GM19328 (cell line): ENCODE results near the gene CILP.
"Not testable (repeated sequence)": the region's sequence is repeated elsewhere in the genome, so short reads cannot be mapped to it uniquely, and the experiment has no call there.

Source experiments
- ATAC-seq: cut with Tn5 transposase; IDR thresholded peaks from one replicate; pipeline ENCODE4 v1.9.1; 2021; ENCODE audit warnings: mild to moderate bottlenecking, moderate library complexity; ENCODE audit not compliant: unreplicated experiment

The CILP gene

GRCh38 chr15:65196637-65197336, 14.5 kb downstream of the CILP start:
- no peak for ATAC-seq

DNA sequence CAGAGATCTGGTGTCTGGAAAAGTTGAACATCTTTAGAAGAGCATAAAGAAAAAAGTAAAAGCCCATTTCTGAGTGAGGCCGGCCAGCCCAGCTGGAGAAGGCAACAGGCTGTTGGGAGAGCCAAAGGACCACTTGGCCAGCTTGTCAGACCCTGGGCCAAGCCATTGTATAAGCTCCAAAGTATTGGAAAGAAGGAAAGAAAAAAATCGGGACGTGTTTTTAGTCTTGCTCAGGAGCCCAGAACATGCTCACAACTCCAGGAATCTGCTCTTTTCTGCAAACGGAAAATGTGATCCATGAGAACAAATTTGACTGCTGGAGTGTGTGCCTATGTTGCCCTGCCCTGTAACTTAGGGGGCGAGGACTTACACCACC, 15.7 kb downstream of the CILP start:
- no peak for ATAC-seq

DNA sequence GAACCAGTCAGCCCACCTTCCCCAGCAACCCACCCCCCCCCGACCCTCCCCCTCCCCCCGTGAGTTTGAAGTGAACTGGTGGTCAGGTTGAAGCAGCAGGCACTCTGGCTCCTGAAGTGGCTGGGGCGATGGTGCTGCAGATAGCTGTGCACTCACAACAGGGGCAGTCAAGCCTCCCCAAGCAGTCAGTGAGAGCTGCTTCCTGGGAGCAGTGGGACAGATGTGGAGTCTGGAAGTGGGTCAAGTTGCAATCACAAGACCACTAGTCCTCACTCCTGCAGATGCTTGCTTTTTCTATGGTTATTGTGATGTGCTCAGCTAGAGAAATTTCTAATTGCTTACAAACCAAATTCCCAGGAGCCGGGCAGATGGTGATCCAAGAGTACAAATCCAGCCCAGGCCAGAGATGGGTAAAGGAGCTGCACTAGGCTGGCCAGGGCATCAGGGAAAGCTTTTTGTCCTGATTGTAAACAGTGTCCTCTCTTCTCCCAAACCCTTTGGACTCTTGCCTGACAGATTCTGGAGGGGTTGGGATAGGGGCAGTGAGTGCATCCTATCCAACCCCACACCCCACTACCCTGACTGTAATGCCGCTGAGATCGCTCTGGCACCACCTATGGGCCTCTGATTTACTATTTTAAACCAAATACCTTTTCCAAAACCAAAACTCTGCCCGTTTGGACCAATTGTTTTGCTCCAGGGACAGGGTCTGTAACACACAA, 16.3 kb downstream of the CILP start:
- ATAC-seq, result no peak

GRCh38 chr15:65192016-65192415, 19.3 kb downstream of the CILP start:
- no peak for ATAC-seq

DNA sequence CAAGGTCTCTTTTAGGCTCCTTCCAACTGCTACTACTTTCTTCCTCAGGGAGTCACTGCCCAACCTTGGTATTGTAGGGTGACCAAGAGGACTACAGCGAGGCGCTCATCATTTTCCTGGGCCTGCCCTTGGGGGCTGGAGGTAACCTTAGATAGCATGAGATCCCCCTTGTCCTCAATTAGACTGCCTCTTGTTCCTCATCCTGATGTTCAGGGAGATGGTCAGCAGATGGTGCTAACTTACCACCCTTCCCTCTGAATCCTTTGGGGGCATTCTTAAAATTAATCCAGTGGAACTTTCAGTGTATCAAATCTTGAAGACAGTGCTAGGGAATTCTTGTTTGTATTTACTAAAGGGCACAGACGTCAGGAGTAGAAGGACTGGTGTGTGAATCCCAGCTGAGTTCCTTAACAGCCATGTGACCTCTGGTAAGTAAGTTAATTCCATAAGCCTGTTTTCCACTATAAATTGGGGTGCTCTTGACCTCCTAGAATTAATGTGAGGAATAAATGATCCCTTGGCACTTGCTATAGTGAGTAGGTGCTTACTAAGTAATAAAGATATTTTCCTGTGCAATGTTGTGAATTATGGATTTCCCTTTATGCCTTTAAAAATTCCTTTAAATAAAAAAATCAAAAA, 22.1 kb downstream of the CILP start:
- no peak for ATAC-seq

GRCh38 chr15:65188472-65188871, 22.8 kb downstream of the CILP start:
- ATAC-seq, result not testable (repeated sequence)

GRCh38 chr15:65184868-65185717, 26.2 kb downstream of the CILP start, which contains the start of gene CLPX:
CLPX (minus strand) TSS chr15:65185342; CDS start chr15:65185153, 189 bp downstream.
- ATAC-seq, result peak; percentile 79

DNA sequence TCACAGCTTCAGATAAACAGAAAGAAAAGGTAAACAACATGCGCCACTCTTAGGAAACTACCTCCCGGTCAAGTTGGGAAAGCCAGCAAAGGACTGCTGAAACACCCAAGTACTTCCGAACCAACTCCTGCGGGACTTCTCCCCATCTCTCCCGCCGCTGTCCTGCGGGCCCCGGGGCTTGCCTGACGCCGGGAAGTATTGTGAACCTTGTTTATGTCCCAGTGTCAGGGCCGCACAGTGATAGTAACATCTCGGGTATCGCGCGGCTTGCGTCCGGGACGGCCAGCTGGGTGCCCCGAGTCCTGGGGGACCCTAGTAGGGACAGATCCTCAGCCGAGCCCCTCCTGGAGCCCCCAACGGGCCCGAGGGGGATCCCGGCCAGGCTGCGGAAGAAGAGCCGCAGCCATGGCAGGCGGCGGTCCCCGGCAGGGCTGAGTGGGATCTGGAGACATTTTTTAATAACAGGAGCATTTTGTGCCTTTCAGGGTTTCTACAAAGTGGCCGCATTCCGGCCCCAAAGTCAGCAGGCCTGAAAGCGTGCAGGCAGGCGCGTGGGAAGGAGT, 26.9 kb downstream of the CILP start:
- ATAC-seq, result peak; percentile 9

DNA sequence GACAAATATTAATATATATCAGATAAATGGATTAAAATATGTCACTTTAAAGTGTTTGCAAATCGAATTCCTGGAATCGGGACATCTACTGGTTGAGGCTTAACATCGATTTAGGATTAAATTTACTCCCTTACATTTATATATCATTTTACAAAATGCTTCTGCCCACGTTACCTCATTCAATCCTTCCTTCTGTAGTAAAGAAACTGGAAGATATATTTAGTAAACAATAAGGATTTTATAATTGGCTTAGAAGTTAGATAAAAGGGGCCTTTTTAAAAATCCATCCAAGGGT, 27.5 kb downstream of the CILP start:
- ATAC-seq, result no peak

GRCh38 chr15:65182538-65182937, 28.7 kb downstream of the CILP start:
- ATAC-seq, result no peak

DNA sequence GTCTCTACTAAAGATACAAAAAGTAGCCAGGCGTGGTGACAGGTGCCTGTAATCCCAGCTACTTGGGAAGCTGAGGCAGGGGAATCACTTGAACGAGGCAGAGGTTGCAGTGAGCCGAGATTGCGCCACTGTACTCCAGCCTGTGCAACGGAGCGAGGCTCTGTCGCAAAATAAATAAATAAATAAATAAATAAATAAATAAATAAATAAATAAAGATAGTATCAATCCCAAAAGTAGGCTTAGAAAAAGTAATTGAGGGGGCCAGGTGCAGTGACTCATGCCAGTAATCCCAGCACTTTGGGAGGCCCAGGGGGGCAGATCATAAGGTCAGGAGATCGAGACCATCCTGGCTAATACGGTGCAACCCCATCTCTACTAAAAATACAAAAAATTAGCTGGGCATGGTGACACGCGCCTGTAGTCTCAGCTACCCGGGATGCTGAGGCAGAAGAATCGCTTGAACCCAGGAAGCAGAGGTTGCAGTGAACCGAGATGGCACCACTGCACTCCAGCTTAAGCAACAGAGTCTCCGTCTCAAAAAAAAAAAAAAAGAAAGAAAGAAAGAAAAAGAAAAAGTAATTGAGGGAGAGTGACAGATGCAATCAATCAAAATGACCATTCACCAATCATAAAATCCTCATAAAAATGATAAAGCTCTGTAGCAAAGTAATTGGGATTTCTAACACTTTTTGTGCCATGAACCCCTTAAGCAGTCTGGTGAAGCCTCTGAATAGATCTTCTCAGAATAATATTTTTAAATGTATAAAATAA, 29.5 kb downstream of the CILP start:
- not testable (repeated sequence) for ATAC-seq

GRCh38 chr15:65180167-65180566, 31.1 kb downstream of the CILP start:
- no peak for ATAC-seq

DNA sequence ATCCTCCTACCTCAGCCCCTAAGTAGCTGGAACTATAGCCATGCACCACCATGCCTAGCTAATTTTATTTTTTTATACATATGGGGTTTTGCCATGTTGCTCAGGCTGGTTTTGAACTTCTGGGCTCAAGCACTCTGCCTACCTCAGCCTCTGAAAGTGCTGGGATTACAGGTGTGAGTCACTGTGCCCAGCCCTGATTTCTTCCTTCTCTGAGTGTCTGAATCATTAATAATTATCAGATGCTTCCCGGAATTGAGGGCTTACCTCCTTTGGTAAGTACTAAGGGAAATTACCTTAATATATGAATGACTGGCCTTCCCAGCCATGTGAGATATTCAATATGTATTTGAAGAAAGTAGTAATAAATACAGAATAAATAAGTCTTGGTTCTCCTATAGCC, 33.4 kb downstream of the CILP start:
- no peak for ATAC-seq

GRCh38 chr15:65176056-65176455, 35.2 kb downstream of the CILP start:
- ATAC-seq, result no peak

DNA sequence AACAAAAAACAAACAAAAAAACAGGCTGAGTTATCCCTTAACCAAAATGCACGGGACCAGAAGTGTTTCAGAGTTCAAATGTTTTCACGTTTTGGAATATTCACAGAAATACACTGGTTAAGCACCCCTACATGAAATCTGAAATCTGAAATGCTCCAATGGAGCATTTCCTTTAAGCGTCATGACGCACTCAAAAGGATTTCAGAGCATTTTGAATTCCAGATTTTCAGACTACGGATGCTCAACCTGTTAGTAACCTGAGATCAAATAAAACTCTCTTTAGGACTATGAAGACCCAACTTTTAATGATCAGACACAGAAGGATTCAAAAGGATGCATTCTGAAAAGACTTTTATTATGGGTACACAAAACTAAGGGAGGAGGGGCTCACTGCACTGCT, 35.8 kb downstream of the CILP start:
- ATAC-seq, result no peak

GRCh38 chr15:65174509-65174908, 36.8 kb downstream of the CILP start:
- ATAC-seq, result no peak

GRCh38 chr15:65172531-65172930, 38.7 kb downstream of the CILP start:
- no peak for ATAC-seq

GRCh38 chr15:65171428-65171827, 39.8 kb downstream of the CILP start:
- no peak for ATAC-seq

DNA sequence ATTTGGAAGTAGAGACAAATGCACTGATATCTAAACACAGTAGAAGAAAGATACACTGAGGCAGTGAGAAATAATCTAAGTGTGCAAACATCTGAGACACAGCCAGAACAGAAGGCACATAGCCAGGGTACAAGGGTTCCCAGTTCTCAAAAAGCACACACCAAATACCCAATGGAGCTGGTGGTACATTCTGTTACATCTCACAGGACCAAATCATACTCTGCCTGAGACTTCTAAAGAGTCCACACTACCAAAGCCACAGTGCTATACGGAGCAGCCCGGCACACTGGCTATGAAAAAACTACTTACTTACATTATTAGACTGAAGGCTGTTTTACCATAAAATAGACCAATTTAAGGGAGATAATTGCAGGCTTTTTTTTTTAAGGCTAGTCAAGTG, 45.4 kb downstream of the CILP start:
- no peak for ATAC-seq

GRCh38 chr15:65164139-65164538, 47.1 kb downstream of the CILP start:
- ATAC-seq, result no peak
